Measurements from ENCODE around the gene SLC8A2.

Gene SLC8A2

GRCh38 chr19:47432091-47432490 lies 39.6 kb downstream of the SLC8A2 start:
- H3K4me1 ChIP-seq (ENCODE audit: low read length) = peaks cover 19% of the 10 kb centered on the region
- no peaks in the 10 kb centered on the region for H3K9me3 ChIP-seq (replicated peaks; ENCODE audit: insufficient read depth, low read length)
- H3K36me3 ChIP-seq (replicated peaks; ENCODE audit: insufficient read depth, low read length) = no peaks in the 10 kb centered on the region
- no peak overlapping the region for H3K4me2 ChIP-seq (ENCODE audit: low read depth, low read length)
- peaks cover 20% of the 10 kb centered on the region for H3F3A ChIP-seq (ENCODE audit: insufficient read depth, low read length)
- H2AFZ ChIP-seq (ENCODE audit: low read length) = no peak overlapping the region
- H3K27me3 ChIP-seq (replicated peaks; ENCODE audit: insufficient read depth, low read length) = peaks cover 49% of the 10 kb centered on the region
- no peaks in the 10 kb centered on the region for H3K9me2 ChIP-seq (replicated peaks; ENCODE audit: insufficient read depth, low read length)
- TF ChIP-seq EZH2phosphoT487 (IDR thresholded peaks at IDR 0.05; ENCODE audit: low read length) = no peak
- no peak for TF ChIP-seq CTCF (IDR thresholded peaks at IDR 0.05; ENCODE audit: low read length)
- TF ChIP-seq EZH2 (optimal IDR thresholded peaks at IDR 0.05; ENCODE audit: low read depth, low read length) = no peak
- H4K20me1 ChIP-seq (ENCODE audit: insufficient read depth, low read length) = no peaks in the 10 kb centered on the region
- no peaks in the 10 kb centered on the region for H3K79me2 ChIP-seq (ENCODE audit: low read length)
- H3K4me3 ChIP-seq (ENCODE audit: low read length) = no peak overlapping the region
- H3K27ac ChIP-seq (ENCODE audit: low read length) = no peak overlapping the region
- no peak overlapping the region for H3K9ac ChIP-seq (ENCODE audit: low read length)
- no peak for DNase-seq

GRCh38 chr19:47430041-47430802 lies 41.5 kb downstream of the SLC8A2 start:
- peaks cover 60% of the 10 kb centered on the region for H3K27me3 ChIP-seq (replicated peaks; ENCODE audit: insufficient read depth, low read length)

GRCh38 chr19:47429140-47429793 lies 42.4 kb downstream of the SLC8A2 start:
- no peaks in the 10 kb centered on the region for H3K9me3 ChIP-seq (replicated peaks; ENCODE audit: insufficient read depth, low read length)
- no peaks in the 10 kb centered on the region for H4K20me1 ChIP-seq (ENCODE audit: insufficient read depth, low read length)
- H3K27me3 ChIP-seq (replicated peaks; ENCODE audit: insufficient read depth, low read length) = peaks cover 63% of the 10 kb centered on the region
- H3K4me3 ChIP-seq (ENCODE audit: low read length) = no peak overlapping the region
- H3K27ac ChIP-seq (ENCODE audit: low read length) = no peak overlapping the region
- DNase-seq = no peak
- H3K9ac ChIP-seq (ENCODE audit: low read length) = no peak overlapping the region
- no peaks in the 10 kb centered on the region for H3K79me2 ChIP-seq (ENCODE audit: low read length)
- H3K36me3 ChIP-seq (replicated peaks; ENCODE audit: insufficient read depth, low read length) = no peaks in the 10 kb centered on the region
- H2AFZ ChIP-seq (ENCODE audit: low read length) = no peak overlapping the region
- peaks cover 15% of the 10 kb centered on the region for H3K4me1 ChIP-seq (ENCODE audit: low read length)
- TF ChIP-seq EZH2 (optimal IDR thresholded peaks at IDR 0.05; ENCODE audit: low read depth, low read length) (no peak), CTCF (IDR thresholded peaks at IDR 0.05; ENCODE audit: low read length) (no peak), EZH2phosphoT487 (IDR thresholded peaks at IDR 0.05; ENCODE audit: low read length) (no peak)
- no peak overlapping the region for H3K4me2 ChIP-seq (ENCODE audit: low read depth, low read length)
- peaks cover 9% of the 10 kb centered on the region for H3F3A ChIP-seq (ENCODE audit: insufficient read depth, low read length)
- H3K9me2 ChIP-seq (replicated peaks; ENCODE audit: insufficient read depth, low read length) = no peaks in the 10 kb centered on the region

More at GRCh38 chr19:47430041-47430802, 41.5 kb downstream of the SLC8A2 start:
- peaks cover 12% of the 10 kb centered on the region for H3F3A ChIP-seq (ENCODE audit: insufficient read depth, low read length)
- no peak for TF ChIP-seq EZH2 (optimal IDR thresholded peaks at IDR 0.05; ENCODE audit: low read depth, low read length)
- TF ChIP-seq EZH2phosphoT487 (IDR thresholded peaks at IDR 0.05; ENCODE audit: low read length) = no peak
- no peak for TF ChIP-seq CTCF (IDR thresholded peaks at IDR 0.05; ENCODE audit: low read length)
- H3K9me2 ChIP-seq (replicated peaks; ENCODE audit: insufficient read depth, low read length) = no peaks in the 10 kb centered on the region
- no peak overlapping the region for H3K4me2 ChIP-seq (ENCODE audit: low read depth, low read length)
- DNase-seq = no peak
- H3K79me2 ChIP-seq (ENCODE audit: low read length) = no peaks in the 10 kb centered on the region
- H3K27ac ChIP-seq (ENCODE audit: low read length) = no peak overlapping the region
- peaks cover 19% of the 10 kb centered on the region for H3K4me1 ChIP-seq (ENCODE audit: low read length)
- H4K20me1 ChIP-seq (ENCODE audit: insufficient read depth, low read length) = no peaks in the 10 kb centered on the region
- no peak overlapping the region for H3K9ac ChIP-seq (ENCODE audit: low read length)
- H2AFZ ChIP-seq (ENCODE audit: low read length) = no peak overlapping the region
- no peaks in the 10 kb centered on the region for H3K9me3 ChIP-seq (replicated peaks; ENCODE audit: insufficient read depth, low read length)
- H3K36me3 ChIP-seq (replicated peaks; ENCODE audit: insufficient read depth, low read length) = no peaks in the 10 kb centered on the region
- H3K4me3 ChIP-seq (ENCODE audit: low read length) = no peak overlapping the region
